Activated CD4-positive, CD25-positive, alpha-beta regulatory T cell treated with anti-CD3 and anti-CD28 coated beads, Interleukin-2, amount 50 U/mL, for 16 hours (primary cell): ENCODE results near the gene MIA.
"Not testable (repeated sequence)": the region's sequence is repeated elsewhere in the genome, so short reads cannot be mapped to it uniquely, and the experiment has no call there.

ENCODE experiments used
- DNase-seq: peaks from one replicate; pipeline ENCODE4 v3.0.0-alpha.2; 2020; ENCODE audit warnings: low read depth, low spot score

MIA gene

GRCh38 chr19:40803857-40804782 is 28.8 kb downstream of the MIA start:
- peak; percentile 40 for DNase-seq

GRCh38 chr19:40804783-40805242 is 29.5 kb downstream of the MIA start:
- DNase-seq, result no peak

- DNase-seq, result no peak
Observed at GRCh38 chr19:40805258-40805868, 30.0 kb downstream of the MIA start.

GRCh38 chr19:40806423-40807146 is 31.3 kb downstream of the MIA start:
- peak; percentile 50 for DNase-seq

GRCh38 chr19:40807147-40808020 is 32.1 kb downstream of the MIA start:
- DNase-seq, result no peak

- DNase-seq, result no peak
Observed at GRCh38 chr19:40808021-40808325, 32.7 kb downstream of the MIA start.

- DNase-seq, result no peak
Observed at GRCh38 chr19:40808497-40808896, 33.2 kb downstream of the MIA start.

GRCh38 chr19:40809358-40810086 is 34.2 kb downstream of the MIA start:
- DNase-seq, result no peak

- DNase-seq, result no peak
Observed at GRCh38 chr19:40810160-40810559, 34.8 kb downstream of the MIA start.

- not testable (repeated sequence) for DNase-seq
Observed at GRCh38 chr19:40810649-40811408, 35.5 kb downstream of the MIA start.

GRCh38 chr19:40811478-40812341 is 36.4 kb downstream of the MIA start:
- no peak for DNase-seq

- not testable (repeated sequence) for DNase-seq
Observed at GRCh38 chr19:40812571-40812970, 37.2 kb downstream of the MIA start.

GRCh38 chr19:40813182-40813581 is 37.9 kb downstream of the MIA start:
- DNase-seq, result no peak

- no peak for DNase-seq
Observed at GRCh38 chr19:40815223-40815622, 39.9 kb downstream of the MIA start.

- peak; percentile 46 for DNase-seq
Observed at GRCh38 chr19:40818480-40819399, 43.4 kb downstream of the MIA start.

GRCh38 chr19:40819479-40820234 is 44.3 kb downstream of the MIA start:
- DNase-seq, result not testable (repeated sequence)

- DNase-seq, result no peak
Observed at GRCh38 chr19:40822161-40822560, 46.8 kb downstream of the MIA start.
